ENCODE data around the gene PRCD.
"Not testable (repeated sequence)": the region's sequence is repeated elsewhere in the genome, so short reads cannot be mapped to it uniquely, and the experiment has no call there.

Gene PRCD

DNA sequence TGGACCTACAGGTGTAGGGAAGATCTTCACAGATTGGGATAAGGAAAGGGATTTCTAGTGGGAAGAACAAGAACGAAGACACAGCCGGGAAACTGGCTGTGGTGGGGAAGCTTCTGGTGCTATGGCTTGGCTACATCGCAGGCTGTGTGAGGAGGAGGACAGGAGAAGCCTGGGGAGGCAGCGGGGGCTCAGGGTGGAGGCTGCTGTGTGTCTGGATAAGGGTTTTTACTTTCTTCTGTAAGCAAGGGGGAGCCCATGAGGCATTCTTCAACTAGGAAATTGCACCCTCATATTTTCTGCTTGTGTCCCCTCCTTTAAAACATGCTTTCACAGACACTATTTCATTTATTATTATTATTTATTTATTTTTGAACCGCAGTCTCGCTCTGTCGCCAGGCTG, 35.7 kb upstream of the PRCD start:
- DNase-seq (ENCODE audit: low read depth), result no peak

DNA sequence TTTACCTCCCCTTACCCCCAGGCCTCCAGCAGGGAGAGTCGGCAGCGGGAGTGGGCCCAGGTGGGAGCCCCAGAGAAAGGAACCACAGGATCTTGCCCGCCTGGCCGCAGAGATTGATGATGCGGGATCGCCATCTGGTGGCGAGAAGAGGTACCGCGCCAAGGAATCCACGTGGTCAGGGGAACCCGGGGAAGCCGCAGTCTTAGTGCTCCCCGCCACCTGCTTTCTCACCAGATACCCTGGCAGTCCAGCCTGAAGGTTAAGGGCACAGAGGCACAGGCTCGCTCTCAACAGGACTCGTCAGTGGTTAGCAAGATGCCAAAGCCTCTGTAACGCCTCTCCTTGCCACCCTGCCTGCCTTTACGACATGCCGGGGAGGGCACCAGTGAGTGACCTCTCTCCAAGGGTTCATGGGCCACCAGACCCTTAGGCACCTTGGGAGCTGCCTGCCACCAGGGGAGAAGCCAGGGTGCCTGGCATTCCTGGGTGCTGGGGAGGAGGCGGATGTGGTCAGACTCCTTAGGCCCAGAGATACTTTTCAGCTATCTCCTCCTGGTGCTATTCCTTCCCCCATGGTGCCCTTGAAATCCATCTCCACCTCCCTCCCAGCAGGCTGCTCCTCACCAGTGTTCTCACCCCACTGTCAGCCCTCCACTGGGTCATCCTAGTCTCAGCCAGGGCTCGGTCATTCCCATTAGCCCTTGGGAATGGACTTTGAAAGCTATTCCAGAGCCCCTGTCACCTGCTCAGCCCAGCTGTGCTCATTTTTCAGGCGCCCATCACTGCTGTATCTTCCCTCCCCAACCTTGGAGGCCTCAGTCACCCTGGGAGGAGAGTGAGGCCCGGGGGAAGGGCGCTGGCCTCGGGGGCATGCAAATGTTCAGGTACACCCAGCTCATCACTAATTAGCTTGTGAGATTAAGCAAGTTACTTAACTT, 33.2 kb upstream of the PRCD start:
- DNase-seq (ENCODE audit: low read depth), result peak; percentile 80

DNA sequence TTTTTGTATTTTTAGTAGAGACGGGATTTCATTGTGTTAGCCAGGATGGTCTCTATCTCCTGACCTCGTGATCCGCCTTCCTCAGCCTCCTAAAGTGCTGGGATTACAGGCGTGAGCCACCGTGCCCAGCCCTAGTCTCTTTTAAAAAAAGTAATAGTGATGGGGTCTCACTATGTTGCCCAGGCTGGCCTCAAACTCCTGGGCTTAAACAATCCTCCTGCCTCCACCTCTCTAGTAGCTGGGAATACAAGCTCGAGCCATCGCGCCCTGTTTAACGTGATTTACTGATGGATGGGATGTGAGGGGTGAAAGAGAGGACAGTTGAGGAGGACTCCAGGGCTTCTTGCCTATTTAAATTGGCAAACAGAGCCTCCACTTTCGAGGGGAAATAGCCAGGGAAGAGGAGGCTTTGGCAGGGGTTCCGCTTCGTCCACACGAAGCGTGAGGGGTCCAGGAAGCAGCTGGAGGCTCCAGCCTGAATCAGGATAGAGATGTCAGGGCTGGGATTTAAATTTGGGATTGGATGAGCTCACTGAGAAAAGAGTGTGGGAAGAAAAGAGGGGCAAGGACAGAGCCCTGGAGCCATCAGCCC, 31.3 kb upstream of the PRCD start:
- DNase-seq (ENCODE audit: low read depth), result not testable (repeated sequence)

DNA sequence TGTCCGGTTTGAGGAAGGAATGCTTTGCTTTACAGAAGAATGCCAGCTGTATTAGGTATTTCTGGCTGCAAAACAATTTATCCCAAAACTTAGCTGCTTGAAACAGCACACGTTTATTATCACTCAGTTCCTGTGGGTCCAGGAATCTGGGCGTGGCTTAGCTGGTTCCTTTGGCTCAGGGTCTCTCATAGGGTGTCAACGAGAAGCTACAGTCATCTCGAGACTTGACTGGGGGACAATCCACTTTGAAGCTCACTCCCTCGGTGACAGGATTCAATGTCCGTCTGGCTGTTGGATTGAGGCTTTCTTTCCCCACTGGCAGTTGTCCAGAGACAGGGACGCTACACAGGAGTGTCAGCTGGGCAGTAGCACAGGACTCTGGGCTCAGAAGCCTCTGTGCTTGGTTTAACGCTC, 29.0 kb upstream of the PRCD start:
- no peak for DNase-seq (ENCODE audit: low read depth)

DNA sequence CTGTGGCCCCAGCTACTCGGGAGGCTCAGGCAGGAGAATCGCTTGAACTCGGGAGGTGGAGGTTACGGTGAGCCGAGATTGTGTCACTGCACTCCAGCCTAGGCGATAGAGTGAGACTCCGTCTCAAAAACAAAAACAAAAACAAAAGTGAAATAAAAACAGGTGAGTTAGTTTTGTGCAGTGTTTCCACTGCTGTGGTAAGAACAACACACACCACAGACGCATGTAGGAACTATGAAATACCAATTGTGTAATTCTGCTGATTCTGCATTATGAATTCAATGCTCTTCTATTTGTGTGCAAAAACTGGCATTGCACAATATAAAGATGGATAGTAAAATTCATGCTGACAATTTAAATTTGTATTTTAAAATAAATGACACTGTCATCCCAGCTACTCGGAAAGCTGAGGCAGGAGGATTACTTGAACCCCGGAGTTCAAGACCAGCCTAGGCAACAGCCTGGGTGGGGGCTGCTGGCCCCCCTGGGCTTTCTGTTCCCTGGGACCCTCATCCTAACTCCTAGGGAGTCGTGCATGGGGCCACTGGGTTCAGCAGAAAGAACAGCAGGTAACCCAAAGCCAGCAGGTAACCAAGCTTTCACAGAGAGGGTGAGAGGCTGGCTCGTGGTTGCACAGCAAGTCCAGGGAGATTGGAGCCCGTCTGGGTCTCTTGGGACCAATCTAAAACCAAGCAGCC, 28.0 kb upstream of the PRCD start:
- DNase-seq (ENCODE audit: low read depth), result no peak

DNA sequence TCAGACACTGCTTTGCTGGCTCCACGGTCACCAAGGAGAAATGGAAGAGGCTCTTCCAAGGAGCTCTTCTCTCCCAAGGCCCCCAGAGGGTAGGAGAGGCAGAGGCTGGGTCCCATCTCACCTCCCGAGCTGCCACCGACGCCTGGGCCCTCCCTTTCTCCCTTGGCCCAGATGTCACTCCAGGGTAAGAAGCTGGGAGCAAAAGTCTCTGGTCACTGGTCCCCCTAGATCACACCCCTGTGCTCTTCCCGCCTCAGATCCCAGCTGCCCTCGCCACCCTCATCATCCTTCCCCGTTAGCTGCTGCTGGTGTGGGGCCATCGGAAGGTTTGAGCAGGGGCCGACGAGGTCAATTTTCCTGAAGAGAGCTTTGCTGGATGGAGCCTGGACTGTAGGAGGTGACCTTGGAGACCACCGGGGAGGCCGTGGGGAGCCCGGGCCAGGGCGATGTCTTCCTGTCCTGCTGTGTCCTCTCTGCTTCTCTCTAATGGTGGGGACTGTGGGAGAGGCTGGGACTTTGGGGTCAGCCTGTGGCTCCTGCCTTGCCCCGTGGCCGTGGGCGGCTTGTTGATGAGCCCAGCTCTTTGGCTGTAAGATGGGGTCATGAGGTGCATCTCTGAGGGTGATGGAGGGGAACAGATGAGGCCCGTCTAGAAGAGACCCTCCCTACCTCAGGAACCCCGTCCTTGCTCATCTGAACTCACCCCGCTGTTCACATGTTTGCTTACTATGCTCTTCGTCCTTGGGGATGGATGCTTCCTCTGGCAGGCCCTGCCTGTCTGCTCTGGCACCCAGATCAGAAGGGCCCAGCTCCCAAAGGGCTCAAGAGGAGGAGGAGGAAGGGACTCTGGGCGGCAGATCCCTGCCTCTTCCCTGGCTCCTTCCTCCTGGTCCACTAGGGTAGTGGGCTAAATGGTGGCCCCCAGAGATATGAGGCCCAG, 27.2 kb upstream of the PRCD start:
- DNase-seq (ENCODE audit: low read depth), result no peak

DNA sequence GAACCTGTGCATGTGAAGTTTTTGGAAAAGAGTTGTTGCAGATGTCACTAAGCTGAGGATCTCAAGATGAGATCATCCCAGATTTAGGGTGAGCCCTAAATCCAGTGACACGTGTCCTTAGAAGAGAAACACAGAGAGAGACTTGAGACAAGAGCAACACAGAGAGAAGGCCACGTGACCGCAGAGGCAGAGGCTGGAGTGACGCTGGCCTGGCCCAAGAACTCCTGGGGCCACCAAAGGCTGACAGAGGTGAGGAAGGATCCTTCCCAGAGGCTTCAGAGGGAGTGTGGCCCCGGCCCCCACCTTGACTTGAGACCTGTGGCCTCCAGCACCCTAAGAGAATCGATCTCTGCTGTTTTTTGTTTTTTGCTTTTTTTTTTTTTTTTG, 26.5 kb upstream of the PRCD start:
- DNase-seq (ENCODE audit: low read depth), result no peak

DNA sequence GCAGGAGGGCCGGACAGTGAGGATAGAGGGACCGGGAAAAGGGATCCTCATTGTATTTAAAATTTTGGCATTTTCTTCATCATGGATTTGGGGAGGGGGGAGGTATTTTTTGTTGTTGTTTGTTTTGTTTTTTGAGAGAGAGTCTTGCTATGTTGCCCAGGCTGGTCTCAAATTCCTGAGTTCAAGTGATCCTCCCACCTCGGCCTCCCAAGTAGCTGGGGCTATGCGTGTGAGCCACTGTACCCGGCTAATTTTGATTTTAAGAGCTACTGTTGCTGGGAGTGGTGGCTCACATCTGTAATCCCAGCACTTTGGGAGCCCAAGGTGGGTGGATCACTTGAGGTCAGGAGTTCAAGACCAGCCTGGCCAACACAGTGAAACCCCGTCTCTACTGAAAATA, 25.5 kb upstream of the PRCD start:
- DNase-seq (ENCODE audit: low read depth), result not testable (repeated sequence)

DNA sequence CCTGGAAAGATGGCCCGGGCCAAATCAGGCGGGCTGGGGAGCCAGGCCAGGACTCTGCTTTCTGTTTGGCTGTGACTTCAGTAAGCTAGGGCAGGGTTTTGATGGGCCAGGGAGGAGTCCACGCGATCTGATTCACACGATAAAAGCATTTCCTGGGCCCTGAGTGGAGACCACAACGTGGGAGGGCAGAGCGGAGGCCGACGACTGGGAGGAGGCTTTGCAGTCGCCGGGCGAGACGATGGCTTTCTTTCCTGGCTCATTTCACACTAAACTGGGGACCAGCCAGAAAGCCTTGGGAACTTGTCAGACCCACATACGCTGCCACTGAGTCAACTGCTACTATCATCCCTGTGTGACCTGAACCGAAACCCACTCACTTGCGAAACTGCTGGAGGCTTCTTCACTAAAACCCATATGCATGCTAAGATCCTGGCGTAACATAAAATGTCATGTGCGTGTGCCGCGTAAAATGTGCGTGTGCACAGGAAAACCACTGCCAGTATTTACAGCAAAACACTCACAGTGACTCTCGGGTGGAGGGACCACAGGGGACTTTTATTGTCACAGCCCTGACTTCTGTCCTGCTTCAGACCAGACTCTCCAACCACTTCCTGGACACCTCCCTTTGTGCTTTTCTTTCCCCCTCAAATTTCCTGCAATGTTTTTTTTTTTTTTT, 24.4 kb upstream of the PRCD start:
- peak; percentile 71 for DNase-seq (ENCODE audit: low read depth)

DNA sequence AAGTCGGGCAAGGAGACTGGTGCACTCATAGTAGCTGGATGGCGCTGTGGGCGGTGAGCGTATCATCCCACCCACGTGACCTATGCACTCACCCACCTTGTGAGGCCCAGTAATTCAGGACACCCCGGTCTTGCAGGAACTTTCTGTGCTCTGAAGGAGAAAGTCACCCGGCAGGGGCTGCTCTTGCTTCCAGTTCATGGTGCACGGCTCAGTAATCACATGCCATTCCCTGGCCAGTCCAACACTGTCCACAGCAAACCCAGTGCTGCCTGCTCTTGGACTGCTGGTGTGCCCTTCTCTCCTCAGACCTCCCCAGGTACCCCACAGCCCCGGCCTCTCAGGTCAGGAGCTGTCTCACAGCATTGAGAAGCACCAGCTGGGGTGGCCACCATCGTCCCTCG, 22.2 kb upstream of the PRCD start:
- no peak for DNase-seq (ENCODE audit: low read depth)

DNA sequence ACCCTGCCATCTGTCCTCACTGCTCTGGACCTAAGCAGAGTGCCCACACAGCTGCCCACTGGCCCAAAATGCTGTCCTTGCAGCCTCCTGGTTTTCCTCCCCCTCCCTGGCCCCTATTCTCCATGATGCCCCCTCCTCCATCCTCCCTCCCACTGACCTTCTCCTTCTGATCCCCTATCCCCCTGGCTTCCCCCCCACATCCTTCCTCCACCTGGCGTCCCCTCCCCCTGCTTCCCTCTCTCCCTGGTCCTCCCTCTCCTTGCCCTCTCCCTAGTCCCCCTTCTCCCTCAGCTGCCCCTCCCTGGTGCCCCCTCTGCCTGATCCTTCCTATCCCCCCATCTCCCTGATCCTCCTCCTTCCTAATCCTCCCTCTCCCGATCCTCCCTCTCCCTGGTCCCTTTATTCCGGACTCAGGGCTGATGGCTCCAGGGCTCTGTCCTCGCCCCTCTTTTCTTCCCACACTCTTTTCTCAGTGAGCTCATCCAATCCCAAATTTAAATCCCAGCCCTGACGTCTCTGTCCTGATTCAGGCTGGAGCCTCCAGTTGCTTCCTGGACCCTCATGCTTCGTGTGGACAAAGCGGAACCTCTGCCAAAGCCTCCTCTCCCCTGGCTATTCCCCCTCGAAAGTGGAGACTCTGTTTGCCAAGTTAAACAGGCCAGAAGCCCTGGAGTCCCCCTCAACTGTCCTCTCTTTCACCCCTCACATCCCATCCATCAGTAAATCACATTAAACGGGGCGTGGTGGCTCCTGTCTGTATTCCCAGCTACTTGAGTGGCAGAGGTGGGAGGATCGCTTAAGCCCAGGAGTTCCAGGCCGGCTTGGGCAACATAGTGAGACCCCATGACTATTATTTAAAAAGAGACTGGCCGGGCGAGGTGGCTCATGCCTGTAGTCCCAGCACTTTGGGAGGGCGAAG, 20.5 kb upstream of the PRCD start:
- no peak for DNase-seq (ENCODE audit: low read depth)

DNA sequence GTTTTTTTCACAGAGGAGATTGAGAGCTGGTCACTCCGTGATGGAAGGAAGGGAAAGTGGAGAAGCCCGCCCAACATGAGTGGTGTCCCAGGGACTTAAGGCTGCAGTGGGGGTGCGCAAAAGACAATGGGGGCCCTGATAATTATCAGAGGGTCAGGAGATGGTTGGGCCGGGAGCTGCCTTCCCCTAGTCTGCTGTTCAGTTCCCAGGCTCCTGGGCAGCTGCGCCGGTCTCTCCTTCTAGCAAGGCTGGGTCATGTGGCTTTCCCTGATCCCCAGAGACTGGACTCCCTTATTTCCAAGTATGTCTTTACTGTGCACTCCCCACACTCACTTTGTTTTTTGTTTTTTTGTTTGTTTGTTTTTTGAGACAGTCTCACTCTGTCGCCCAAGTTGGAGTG, 18.6 kb upstream of the PRCD start:
- DNase-seq (ENCODE audit: low read depth), result no peak

DNA sequence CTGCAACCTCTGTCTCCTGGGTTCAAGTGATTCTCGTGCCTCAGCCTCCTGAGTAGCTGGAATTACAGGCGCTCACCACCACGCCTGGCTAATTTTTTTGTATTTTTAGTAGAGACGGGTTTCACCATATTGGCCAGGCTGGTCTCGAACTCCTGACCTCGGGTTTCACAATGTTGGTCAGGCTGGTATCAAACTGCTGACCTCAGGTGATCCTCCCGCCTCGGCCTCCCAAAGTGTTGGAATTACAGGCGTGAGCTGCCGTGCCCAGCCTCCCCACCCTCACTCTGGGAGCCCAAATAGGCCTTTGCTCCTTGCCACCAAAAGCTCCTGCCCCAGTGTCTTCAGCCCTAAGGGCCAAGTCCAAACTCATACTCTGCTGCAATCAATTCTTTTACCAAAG, 18.2 kb upstream of the PRCD start:
- DNase-seq (ENCODE audit: low read depth), result not testable (repeated sequence)

DNA sequence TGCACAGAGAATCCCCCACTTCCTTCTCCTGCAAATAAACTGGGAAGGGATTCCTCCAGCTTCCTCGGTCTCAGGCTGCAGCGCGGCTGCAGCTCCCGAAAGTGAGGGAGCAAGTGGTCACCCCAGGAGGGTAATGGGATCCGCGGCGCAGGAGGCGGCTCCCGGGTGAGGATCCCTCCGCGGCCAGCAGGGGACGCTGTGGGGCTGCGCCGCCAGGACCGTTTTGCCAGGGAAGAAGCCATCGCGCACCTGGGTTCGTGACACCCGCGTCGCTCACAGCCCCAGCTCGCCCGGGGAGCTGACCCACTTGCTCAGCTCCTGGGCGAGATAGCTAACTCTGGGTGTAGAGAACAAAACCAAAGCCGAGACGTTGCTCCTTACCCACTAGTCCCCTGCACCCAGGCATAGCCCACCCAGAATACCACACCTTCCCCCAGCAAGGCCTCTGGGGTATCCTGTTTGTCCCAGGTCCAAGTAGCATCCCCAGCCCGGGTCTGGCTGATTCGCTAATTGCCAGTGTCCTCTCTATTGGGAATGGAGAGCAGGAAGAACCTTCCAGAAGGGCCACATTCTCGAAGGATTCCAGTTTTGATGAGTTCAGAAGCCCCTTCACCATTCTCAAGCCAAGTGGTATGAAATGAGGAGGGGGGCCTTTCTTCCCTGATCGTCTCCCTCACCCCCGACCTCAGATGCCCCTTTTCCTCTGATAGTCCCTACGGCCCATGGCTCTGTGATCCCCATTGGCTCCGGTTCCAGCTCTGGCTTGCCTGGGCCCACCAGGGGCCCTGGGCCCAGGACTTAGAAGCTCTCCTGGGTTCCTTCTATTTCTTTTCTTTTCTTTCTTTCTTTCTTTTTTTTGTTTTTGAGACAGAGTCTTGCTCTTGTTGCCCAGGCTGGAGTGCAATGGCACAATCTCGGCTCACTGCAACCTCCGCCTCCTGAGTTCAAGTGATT, 16.5 kb upstream of the PRCD start:
- DNase-seq (ENCODE audit: low read depth), result peak; percentile 71

DNA sequence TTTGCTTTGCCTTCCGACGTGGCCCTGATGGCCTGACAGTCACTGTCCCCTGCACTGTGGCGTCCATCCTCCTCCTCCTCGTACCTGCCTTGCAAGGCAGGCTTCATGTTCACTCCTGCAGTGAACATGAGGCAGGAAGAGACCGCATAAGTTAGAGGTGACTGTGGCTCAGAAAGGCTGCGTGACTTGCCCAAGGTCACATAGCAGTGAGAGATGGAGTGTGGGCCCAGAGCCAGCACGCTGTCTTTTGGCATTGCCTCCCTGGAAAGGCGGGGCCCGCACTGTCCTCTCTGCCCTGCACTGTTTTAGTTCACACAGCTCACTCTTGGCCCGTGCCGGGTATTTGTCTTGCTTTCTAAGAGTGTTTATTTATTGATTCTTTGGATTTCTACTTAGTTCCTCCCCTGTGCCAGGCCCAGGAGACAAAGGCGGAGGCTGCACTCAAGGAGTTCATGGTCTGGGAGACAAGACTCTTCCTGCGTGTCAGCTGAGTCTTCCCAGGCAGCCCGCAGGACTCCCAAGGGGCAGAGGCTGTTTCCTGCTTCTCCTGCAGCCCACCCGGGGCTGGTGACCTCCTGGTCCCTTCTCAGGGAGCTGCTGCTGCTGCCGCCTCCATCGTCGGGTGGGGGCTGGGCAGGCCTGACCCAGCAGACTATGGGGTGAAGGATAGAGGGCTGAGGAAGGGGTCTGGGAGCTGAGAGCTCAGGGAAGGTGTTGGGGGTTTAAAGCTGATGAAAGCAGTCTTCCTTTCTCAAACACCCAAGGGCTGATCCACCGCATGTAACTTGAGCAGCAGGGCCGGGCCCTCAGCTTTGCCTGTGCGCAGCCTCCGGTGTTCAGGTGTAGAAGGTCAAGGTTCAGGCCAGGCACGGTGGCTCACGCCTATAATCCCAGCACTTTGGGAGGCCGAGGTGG, 15.0 kb upstream of the PRCD start:
- DNase-seq (ENCODE audit: low read depth), result no peak

DNA sequence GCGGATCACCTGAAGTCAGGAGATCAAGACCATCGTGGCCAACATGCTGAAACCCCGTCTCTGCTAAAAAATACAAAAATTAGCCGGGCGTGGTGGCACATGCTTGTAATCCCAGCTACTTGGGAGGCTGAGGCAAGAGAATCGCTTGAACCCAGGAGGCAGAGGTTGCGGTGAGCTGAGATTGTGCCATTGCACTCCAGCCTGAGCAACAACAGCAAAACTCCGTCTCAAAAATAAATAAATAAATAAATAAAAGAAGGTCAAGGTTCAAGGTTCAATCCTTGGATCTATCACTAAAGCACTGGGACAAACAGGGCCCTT, 14.4 kb upstream of the PRCD start:
- DNase-seq (ENCODE audit: low read depth), result not testable (repeated sequence)

DNA sequence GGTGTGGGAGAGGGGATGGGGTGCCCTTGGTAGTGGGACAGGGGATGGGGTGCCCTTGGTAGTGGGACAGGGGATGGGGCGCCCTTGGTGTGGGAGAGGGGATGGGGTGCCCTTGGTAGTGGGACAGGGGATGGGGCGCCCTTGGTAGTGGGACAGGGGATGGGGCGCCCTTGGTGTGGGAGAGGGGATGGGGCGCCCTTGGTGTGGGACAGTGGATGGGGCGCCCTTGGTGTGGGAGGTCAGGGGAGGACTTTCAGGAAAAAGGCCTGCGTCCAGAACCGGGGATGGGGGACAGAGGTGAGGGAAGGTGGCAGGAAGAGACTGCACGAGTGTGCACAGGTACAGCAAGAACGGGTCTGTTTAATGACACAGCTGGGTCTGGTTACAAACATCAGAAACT, 12.8 kb upstream of the PRCD start:
- DNase-seq (ENCODE audit: low read depth), result not testable (repeated sequence)

All from T follicular helper cell (primary cell).